NCI-H2227 treated with DMSO at 0.1 percent for 48 hours (cell line): ENCODE results near the gene ABHD11.
"Not testable (repeated sequence)": the region's sequence is repeated elsewhere in the genome, so short reads cannot be mapped to it uniquely, and the experiment has no call there.

Source experiments
- DNase-seq: peaks from one replicate; lab custom pipeline; 2025; lab: John Stamatoyannopoulos, UW

ABHD11 gene

GRCh38 chr7:73742753-73743641 lies 4.4 kb upstream of the ABHD11 start:
- peak; percentile 60 for DNase-seq

GRCh38 chr7:73742338-73742752 lies 3.7 kb upstream of the ABHD11 start:
- DNase-seq = no peak

- DNase-seq = no peak
These were observed 3.0 kb upstream of the ABHD11 start for GRCh38 chr7:73741600-73741999.

DNA sequence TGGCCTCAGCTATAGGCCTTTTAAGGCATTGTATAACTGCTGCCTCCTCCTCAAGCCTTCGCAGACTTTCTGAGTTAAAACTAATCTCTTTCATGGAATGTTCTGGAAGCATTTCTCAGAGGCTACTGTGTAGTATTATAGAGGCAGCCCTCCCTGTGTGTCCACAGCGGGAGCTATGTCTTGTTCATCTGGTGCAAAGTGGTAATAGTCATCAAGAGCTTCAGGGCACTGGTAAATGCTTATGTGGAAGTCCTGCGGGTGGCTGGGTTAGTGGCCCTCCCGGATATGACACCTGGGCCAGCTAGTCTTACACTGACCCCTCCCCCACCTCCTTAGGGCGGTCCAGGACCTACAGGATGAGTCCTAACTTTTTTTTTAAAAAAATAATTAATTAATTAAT lies 2.2 kb upstream of the ABHD11 start:
- DNase-seq = no peak

DNA sequence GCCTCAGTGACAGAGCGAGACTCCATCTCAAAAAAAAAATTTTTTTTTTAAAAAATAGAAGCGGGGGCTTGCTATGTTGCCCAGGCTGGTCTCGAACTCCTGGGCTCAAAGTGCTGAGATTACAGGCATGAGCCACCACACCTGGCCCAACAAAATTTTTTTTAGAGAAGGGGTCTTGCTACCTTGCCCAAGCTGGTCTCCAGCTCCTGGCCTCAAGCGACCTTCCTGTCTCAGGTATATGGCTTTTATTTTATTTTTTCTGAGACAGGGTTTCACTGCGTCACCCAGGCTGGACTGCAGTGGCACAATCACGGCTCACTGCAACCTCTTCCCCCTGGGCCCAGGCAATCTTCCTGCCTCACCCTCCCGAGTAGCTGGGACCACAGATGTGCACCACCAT lies 1.6 kb upstream of the ABHD11 start:
- no peak for DNase-seq

DNA sequence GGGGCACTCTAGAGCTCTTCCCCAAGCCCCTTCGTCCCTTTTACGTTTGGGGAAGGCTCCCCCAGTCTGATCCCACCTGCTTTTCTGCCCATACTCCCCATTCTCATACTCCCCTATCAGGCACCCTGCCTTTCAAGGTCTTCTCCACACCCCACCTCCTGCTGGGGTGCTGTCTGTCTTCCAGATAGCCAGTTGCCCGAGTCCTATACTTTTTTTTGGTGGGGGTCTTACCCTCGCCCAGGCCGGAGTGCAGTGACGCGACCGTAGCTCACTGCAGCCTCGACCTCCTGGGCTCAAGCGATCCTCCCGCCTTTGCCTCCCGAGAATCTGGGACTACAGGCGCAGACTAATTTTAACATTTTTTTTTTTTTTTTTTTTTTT lies 775 bp upstream of the ABHD11 start:
- DNase-seq = no peak

DNA sequence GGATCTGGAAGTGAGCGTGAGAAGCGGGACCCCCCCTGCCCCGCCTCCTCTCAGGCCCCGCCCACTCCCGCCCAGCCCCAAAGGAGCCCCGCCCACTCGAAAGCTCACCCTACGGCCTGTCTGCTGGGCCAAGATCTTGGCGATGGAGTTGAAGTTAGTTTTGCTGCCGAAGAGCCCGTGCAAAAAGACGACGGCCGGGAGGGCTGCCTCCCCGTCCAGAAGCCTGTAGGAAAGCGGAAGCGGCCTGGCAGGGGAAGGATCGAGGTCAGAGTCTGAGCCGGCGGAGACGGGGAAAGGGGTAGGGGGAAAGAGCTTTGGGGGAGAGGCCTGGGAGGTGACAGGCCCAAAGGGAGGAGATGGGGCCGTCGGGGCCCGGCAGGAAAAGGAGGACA lies 386 bp downstream of the ABHD11 start:
- DNase-seq = peak; percentile 53

DNA sequence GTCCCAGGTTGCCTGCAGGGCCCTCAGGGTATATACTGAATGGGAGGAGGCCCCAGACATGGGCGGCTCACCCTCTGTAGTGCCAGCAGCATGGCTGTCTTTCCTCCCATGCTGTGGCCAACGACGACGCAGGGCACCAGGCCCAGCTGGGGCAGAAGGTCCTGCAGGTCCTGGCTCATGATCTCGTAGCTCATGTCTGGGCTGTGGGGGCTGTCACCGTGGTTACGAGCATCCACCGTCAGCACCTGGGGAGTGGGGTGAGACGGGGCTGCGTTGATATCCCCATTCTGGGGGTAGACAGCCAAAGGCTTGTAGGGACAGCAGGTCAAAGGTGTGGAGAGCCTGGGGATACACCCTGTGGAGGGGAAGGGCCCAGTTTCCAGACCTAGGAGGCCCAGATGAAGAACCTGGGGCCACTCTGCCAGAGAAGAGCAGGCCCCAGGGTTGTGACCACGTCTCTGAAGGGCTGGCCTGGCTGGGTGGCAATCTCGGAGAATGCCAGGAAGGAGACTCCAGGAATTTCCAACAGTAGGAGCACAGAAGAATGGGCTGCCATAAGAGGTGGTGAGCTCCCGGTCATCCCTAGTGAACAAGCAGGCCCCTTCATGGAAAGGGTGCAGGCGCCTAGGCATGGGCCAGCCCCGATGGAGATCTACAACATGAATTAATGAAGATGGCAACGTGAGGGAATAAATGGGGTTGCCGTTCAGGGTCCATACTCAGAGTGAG lies 947 bp downstream of the ABHD11 start:
- DNase-seq = no peak

DNA sequence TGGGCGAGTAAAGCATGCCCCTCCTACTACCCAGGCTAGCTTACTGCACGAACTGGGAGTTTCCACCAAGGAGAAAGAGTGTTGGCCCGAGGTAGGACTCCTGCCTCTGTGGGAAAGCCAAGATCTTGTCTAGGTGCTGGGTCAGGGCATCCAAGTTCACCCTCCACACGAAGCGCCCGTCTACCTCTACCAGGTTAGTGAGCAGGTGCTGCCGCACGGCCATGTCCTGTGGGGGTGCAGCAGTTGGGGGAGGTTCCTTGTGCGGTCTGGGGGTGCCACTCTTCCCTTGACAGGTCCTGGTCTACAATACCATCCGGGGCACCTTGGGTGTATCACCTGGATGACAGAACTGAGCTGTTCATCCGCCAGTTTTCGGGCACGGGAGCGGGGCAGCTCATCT lies 1.7 kb downstream of the ABHD11 start:
- no peak for DNase-seq

DNA sequence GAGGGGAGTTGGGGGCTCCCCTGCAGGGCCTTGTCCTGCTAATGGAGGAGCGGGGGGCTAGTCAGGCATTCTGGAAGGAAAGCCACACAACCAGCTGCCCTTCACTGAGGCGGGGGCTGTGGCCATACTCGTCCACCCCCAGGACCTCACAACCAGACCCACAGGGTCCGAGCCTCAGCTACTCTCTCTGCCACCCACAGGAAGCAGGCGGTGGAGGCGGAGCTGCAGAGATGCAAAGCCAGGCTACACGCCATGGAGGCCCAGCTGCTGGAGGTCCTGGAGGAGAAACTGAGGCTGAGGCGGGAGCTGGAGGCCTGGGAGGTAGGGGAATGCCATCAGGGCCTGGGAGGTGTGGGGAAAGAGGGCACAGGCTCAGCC lies 3.1 kb downstream of the ABHD11 start:
- DNase-seq = no peak

DNA sequence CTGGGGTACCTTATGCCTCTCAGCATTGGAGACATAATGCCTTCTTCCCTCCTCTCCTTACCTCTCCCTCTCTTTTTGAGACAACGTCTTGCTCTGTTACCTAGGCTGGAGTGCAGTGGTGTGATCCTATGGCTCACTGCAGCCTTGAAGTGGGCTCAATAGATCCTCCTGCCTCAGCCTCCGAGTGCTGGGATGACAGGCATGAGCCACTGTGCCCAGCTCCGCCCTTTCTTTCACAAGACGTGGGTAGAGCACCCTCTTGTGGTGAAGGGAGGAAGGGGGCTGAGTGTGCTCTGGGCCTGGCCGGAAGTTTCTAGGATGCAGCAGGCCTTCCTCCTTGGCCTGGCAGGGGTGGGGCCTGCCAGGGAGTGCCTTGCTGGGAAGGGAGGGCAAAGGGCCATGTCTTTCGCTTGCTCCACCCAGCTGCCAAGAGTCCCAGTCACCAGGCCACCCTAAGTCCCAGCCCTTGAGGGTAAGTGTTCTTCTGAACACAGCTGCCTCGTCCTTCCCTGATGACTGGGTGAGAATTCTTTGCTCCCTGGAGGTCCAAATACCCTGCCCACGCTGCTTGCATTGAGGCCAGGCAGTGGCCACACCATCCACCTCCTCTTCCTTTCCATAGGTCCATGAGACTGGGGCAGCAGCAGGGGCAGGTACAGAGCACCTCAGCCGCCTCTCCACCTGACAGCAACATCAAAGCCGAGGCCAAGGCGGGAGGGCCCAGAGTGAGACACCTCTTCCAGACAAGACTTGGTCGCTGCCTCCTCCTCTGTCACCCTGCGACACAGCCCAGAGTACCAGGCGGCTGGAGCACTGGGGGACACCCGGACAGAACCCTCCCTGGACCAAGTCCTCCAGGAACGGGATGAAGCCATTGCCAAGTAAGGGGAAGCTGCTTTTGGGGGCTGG lies 3.7 kb downstream of the ABHD11 start:
- peak; percentile 47 for DNase-seq

GRCh38 chr7:73732397-73732796 lies 6.2 kb downstream of the ABHD11 start:
- no peak for DNase-seq

- no peak for DNase-seq
These were observed 8.1 kb downstream of the ABHD11 start for GRCh38 chr7:73730485-73730884.

- DNase-seq = no peak
These were observed 10.1 kb downstream of the ABHD11 start for GRCh38 chr7:73728551-73728950.

GRCh38 chr7:73727952-73728351 lies 10.7 kb downstream of the ABHD11 start:
- DNase-seq = no peak

- no peak for DNase-seq
These were observed 12.5 kb downstream of the ABHD11 start for GRCh38 chr7:73726083-73726466.

- DNase-seq = no peak
These were observed 14.8 kb downstream of the ABHD11 start for GRCh38 chr7:73723813-73724212.

GRCh38 chr7:73722785-73723184 lies 15.8 kb downstream of the ABHD11 start:
- no peak for DNase-seq

DNA sequence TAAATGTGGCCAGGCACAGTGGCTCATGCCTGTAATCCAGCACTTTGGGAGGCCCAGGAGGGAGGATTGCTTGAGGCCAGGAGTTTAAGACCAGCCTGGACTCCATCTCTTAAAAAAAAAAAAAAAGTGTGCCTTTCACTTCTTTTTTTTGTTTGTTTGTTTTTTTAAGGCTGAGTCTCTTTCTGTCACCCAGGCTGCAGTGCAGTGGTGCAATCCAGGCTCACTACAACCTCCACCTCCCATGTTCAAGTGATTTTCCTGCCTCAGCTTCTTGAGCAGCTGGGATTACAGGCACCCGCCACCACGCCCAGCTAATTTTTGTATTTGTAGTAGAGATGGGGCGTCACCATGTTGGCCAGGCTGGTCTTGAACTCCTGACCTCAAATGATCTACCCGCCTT lies 16.4 kb downstream of the ABHD11 start:
- DNase-seq = not testable (repeated sequence)

- no peak for DNase-seq
These were observed 17.2 kb downstream of the ABHD11 start for GRCh38 chr7:73721377-73721817.

DNA sequence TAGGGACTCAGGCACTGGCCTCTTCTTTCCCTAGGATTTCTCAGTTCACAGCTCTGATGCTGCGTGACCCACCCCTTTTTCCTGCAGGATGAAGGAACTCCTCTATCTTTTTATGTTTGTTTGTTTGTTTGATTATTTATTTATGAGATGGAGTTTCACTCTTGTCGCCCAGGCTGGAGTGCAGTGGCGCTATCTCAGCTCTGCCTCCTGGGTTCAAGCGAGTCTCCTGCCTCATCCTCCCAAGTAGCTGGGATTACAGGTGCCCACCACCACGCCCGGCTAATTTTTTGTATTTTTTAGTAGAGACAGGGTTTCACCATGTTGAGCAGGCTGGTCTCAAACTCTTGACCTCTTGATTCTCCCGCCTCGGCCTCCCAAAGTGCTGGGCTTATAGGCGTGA lies 18.2 kb downstream of the ABHD11 start:
- not testable (repeated sequence) for DNase-seq

DNA sequence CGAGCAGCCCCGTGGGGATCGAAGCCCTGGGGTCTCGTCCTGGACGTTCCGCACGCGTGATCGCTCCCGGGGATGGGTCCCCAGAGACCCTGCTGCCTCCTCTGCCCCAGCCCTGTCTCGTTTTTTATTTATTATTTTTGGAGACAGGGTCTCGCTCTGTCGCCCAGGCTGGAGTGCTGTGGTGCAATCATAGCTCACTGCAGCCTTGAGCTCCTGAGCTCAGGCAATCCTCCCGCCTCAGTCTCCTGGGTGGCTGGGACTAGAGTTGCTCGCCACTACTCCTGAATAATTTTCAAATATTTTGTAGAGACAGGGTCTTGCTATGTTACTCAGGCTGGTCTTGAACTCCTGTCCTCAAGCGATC lies 18.8 kb downstream of the ABHD11 start:
- no peak for DNase-seq
